ACC112 (cell line): ENCODE results near the gene CNOT4.
"Not testable (repeated sequence)": the region's sequence is repeated elsewhere in the genome, so short reads cannot be mapped to it uniquely, and the experiment has no call there.

Source experiments
- H2AFZ ChIP-seq: fragments of 200-600 bp; sonication (generic); one replicate; pipeline ENCODE4 v1.6.0; 2017; ENCODE audit warnings: antibody characterized with exemption, low read length; ENCODE audit not compliant: unreplicated experiment
- H3K27ac ChIP-seq: fragments of 200-600 bp; sonication (generic); 2 replicates; pipeline ENCODE4 v1.5.1; 2014; ENCODE audit warnings: low read depth, mild to moderate bottlenecking, antibody characterized with exemption, low read length, moderate library complexity
- H3K27me3 ChIP-seq: fragments of 200-600 bp; sonication (generic); 2 replicates; pipeline ENCODE4 v1.6.1; 2014; ENCODE audit warnings: mild to moderate bottlenecking, antibody characterized with exemption, low read length, moderate library complexity, mixed read lengths; ENCODE audit not compliant: insufficient read depth
- H3K36me3 ChIP-seq: fragments of 200-600 bp; sonication (generic); 2 replicates; pipeline ENCODE4 v1.6.1; 2016; ENCODE audit warnings: mild to moderate bottlenecking, antibody characterized with exemption, low read length, moderate library complexity, mixed read lengths; ENCODE audit not compliant: insufficient read depth
- H3K4me1 ChIP-seq: fragments of 200-600 bp; sonication (generic); one replicate; pipeline ENCODE4 v1.6.1; 2016; ENCODE audit warnings: low read length, mixed read lengths; ENCODE audit not compliant: insufficient read depth, unreplicated experiment, control insufficient read depth
- H3K4me3 ChIP-seq: fragments of 200-600 bp; sonication (generic); 2 replicates; pipeline ENCODE4 v1.5.1; 2014; ENCODE audit warnings: mild to moderate bottlenecking, low read depth, low read length
- H3K79me2 ChIP-seq: fragments of 200-600 bp; sonication (generic); one replicate; pipeline ENCODE4 v1.6.0; 2016; ENCODE audit warnings: low read length; ENCODE audit not compliant: control insufficient read depth, unreplicated experiment, insufficient read depth

The CNOT4 gene

GRCh38 chr7:135489791-135490190, 20.1 kb downstream of the CNOT4 start:
- Histone ChIP-seq H3K36me3 (no peaks in the 10 kb centered on the region), H3K4me1 (peaks cover 14% of the 10 kb centered on the region), H2AFZ (no peak overlapping the region)

GRCh38 chr7:135486261-135486920, 23.5 kb downstream of the CNOT4 start:
- peaks cover 79% of the 10 kb centered on the region for H3K79me2 ChIP-seq
- H3K4me3 ChIP-seq = no peak overlapping the region
- peaks cover 14% of the 10 kb centered on the region for H3K4me1 ChIP-seq
- no peaks in the 10 kb centered on the region for H3K36me3 ChIP-seq
- no peak overlapping the region for H2AFZ ChIP-seq
- peak overlapping the region; percentile 47 for H3K27ac ChIP-seq
- H3K27me3 ChIP-seq = no peaks in the 10 kb centered on the region

More at GRCh38 chr7:135489791-135490190, 20.1 kb downstream of the CNOT4 start:
- H3K79me2 ChIP-seq = peaks cover 78% of the 10 kb centered on the region
- no peak overlapping the region for H3K27ac ChIP-seq
- no peak overlapping the region for H3K4me3 ChIP-seq
- H3K27me3 ChIP-seq = no peaks in the 10 kb centered on the region

DNA sequence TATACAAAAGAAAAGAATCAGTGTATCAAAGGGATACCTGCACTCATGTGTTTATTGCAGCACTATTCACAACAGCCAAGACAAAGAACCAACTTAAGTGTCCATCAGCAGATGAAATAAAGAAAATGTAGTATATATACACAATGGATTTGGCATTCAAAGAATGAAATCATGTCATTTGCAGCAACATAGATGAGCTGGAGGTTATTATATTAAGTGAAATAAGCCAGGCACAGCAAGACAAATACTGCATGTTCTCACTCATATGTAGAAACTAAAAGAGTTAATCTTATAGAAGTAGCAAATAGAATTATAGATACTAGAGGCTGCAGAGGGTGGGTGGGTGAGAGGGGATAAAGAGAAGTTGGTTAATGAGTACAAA, 28.3 kb downstream of the CNOT4 start:
- H3K79me2 ChIP-seq = peaks cover 60% of the 10 kb centered on the region
- no peak overlapping the region for H3K4me3 ChIP-seq
- no peak overlapping the region for H3K27ac ChIP-seq
- H3K27me3 ChIP-seq = no peaks in the 10 kb centered on the region
- peaks cover 10% of the 10 kb centered on the region for H3K4me1 ChIP-seq
- H3K36me3 ChIP-seq = peaks cover 3% of the 10 kb centered on the region; the same call in 1 of the 2 replicates
- no peak overlapping the region for H2AFZ ChIP-seq

DNA sequence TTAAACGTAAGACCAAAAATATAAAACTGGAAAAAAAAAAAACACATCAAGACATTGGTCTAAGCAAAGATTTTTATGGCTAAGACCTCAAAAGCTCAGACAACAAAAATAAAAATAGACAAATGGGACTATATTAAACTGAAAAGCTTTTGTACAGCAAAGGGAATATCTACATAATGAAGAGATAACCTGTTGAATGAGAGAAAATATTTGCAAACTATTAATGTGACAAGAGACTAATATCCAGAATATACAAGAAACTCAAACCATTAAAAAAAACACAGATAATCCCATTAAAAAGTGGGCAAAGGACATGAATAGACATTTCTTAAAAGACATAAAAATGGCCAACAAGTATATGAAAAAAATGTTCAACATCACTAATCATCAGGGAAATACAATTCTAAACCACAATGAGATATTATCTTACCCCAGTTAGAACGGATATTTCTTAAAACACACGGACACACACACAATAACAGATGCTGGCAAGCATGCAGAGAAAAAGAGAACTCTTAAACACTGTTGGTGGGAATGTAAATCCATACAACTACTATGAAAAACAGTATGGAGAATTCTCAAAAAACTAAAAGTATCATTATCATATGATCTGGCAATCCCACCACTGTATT, 28.8 kb downstream of the CNOT4 start:
- peaks cover 3% of the 10 kb centered on the region; the same call in 1 of the 2 replicates for H3K36me3 ChIP-seq
- no peak overlapping the region for H3K27ac ChIP-seq
- no peak overlapping the region for H3K4me3 ChIP-seq
- peaks cover 5% of the 10 kb centered on the region for H3K4me1 ChIP-seq
- peaks cover 61% of the 10 kb centered on the region for H3K79me2 ChIP-seq
- H3K27me3 ChIP-seq = no peaks in the 10 kb centered on the region
- H2AFZ ChIP-seq = no peak overlapping the region

- Histone ChIP-seq H3K79me2 (peaks cover 41% of the 10 kb centered on the region), H3K4me1 (no peaks in the 10 kb centered on the region), H3K27me3 (no peaks in the 10 kb centered on the region)
Observed at GRCh38 chr7:135475521-135475920, 34.4 kb downstream of the CNOT4 start.

GRCh38 chr7:135469705-135470104, 40.2 kb downstream of the CNOT4 start:
- not testable (repeated sequence) for H3K27ac ChIP-seq, H3K4me3 ChIP-seq, H3K4me1 ChIP-seq, H2AFZ ChIP-seq, H3K27me3 ChIP-seq, H3K36me3 ChIP-seq
- H3K79me2 ChIP-seq = peaks cover 28% of the 10 kb centered on the region

More at GRCh38 chr7:135475521-135475920, 34.4 kb downstream of the CNOT4 start:
- H3K27ac ChIP-seq = no peak overlapping the region
- no peak overlapping the region for H3K4me3 ChIP-seq
- no peak overlapping the region for H2AFZ ChIP-seq
- H3K36me3 ChIP-seq = peaks cover 3% of the 10 kb centered on the region

GRCh38 chr7:135467207-135467711, 42.6 kb downstream of the CNOT4 start:
- no peaks in the 10 kb centered on the region for H3K36me3 ChIP-seq
- H3K27me3 ChIP-seq = no peaks in the 10 kb centered on the region
- H3K4me3 ChIP-seq = no peak overlapping the region
- no peaks in the 10 kb centered on the region for H3K4me1 ChIP-seq
- peaks cover 34% of the 10 kb centered on the region for H3K79me2 ChIP-seq
- H2AFZ ChIP-seq = no peak overlapping the region
- no peak overlapping the region for H3K27ac ChIP-seq

- Histone ChIP-seq H3K27ac (no peak overlapping the region), H3K79me2 (peaks cover 36% of the 10 kb centered on the region), H2AFZ (no peak overlapping the region), H3K4me1 (no peaks in the 10 kb centered on the region), H3K4me3 (no peak overlapping the region), H3K36me3 (no peaks in the 10 kb centered on the region), H3K27me3 (no peaks in the 10 kb centered on the region)
Observed at GRCh38 chr7:135466442-135467206, 43.3 kb downstream of the CNOT4 start.

DNA sequence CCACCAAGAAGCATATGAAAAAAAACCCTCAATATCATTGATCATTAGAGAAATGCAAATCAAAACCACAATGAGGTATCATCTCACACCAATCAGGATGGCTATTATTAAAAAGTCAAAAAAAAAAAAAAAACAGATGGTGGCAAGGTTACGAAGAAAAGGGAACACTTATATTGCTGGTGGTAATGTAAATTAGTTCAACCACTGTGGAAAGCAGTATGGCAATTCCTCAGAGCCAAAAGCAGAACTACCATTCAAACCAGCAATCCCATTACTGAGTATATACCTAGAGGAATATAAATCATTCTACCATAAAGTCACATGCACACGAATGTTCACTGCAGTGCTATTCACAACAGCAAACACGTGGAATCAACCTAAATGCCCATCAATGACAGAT, 46.0 kb downstream of the CNOT4 start:
- no peaks in the 10 kb centered on the region for H3K4me1 ChIP-seq
- no peak overlapping the region for H3K27ac ChIP-seq
- H3K36me3 ChIP-seq = no peaks in the 10 kb centered on the region
- no peaks in the 10 kb centered on the region for H3K27me3 ChIP-seq
- no peak overlapping the region for H2AFZ ChIP-seq
- peaks cover 43% of the 10 kb centered on the region for H3K79me2 ChIP-seq
- no peak overlapping the region for H3K4me3 ChIP-seq

DNA sequence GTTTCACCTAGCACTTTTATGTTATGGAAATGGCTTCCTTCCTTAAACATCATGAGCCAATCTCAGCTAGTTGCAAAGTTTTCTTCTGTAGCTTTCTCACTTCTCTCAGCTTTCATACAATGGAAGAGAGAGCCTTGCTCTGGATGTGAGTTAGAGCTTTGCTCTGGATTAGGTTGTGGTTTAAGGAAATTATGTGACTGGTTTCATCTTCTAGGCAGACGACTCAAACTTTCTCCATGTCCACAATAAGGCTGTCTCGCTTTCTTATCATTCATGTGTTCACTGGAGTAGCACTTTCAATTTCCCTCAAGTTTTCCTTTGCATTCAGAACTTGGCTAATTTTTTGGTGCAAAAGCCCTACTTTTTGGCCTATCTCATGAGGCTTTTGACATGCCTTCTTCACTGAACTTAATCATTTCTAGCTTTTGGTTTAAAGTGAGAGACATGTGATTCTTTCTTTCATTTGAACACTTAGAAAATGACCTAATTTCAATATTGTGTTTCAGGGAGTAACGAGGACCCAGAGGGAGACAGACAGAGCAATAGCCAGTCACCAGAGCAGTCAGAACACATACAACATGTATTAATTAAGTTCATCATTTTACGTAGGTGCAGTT, 49.8 kb downstream of the CNOT4 start:
- no peaks in the 10 kb centered on the region for H3K4me1 ChIP-seq
- no peaks in the 10 kb centered on the region for H3K27me3 ChIP-seq
- H3K79me2 ChIP-seq = peaks cover 52% of the 10 kb centered on the region
- H3K27ac ChIP-seq = no peak overlapping the region
- H3K36me3 ChIP-seq = no peaks in the 10 kb centered on the region
- no peak overlapping the region for H3K4me3 ChIP-seq
- H2AFZ ChIP-seq = no peak overlapping the region
